K562 (cell line): ENCODE results near the gene EPN2. TPM values are rescaled to one million over a fixed set of nuclear protein-coding genes. Genes with fewer than 3 reads are reported as not detected.

Experiments
- ATAC-seq: fragments of 200-7000 bp; cut with Tn5 transposase; 3 replicates; pipeline ENCODE4 v1.9.1; 2020; ENCODE audit warnings: moderate library complexity
- BruUV-seq: library from RNA; stranded (reverse); fragments of 400-500 nt; replicated peaks from 2 replicates; lab custom pipeline; 2021; lab: Mats Ljungman, UMichigan
- CTCF ChIA-PET: fragments of 300-600 bp; formaldehyde crosslinking; extraction: SDS; loops from one replicate; lab custom pipeline; 2021; ENCODE audit warnings: low intra/inter-chr PET ratio; lab: Yijun Ruan, JAX
- POLR2A ChIA-PET: fragments of 300-600, 350-650 bp; sonication (Branson Sonifier 250); formaldehyde crosslinking; extraction: SDS; loops from one replicate; lab custom pipeline; 2021; ENCODE audit warnings: antibody characterized with exemption, inconsistent platforms; lab: Yijun Ruan, JAX
- DNase-seq, 4 experiments: peaks; one replicate each; pipeline versions ENCODE4 v3.0.0 to v3.0.0-alpha.2; 2011 to 2018; ENCODE audit warnings: low spot score in 3 of 4, mixed read lengths in 3 of 4; ENCODE audit errors: extremely low read depth in 1 of 4
- FAIRE-seq: peaks from 2 replicates; lab custom pipeline; 2011; peaks lifted over from hg19 to GRCh38; lab: Jason Lieb, UNC
- H2AFZ ChIP-seq: 2 replicates; pipeline ENCODE4 v1.6.0; 2011; ENCODE audit warnings: low read depth, low read length, control low read depth, inconsistent platforms
- H3K27ac ChIP-seq: fragments of 200-600 bp; 3 replicates; pipeline ENCODE4 v1.8.0; 2011; ENCODE audit warnings: low read depth, mild to moderate bottlenecking, control low read depth, inconsistent platforms, low read length, moderate library complexity, mixed read lengths; ENCODE audit errors: extremely low read depth
- H3K27me3 ChIP-seq, 2 experiments: fragments of 300-600 bp in 1 of 2; 2 replicates in 1 of 2; 3 replicates in 1 of 2; pipeline versions ENCODE4 v1.6.0 to v1.8.0; 2011; ENCODE audit warnings: inconsistent platforms in 2 of 2, low read length in 2 of 2, mild to moderate bottlenecking in 1 of 2, mixed read lengths in 1 of 2, moderate library complexity in 1 of 2; ENCODE audit not compliant: control insufficient read depth in 2 of 2, insufficient read depth in 2 of 2
- H3K36me3 ChIP-seq: fragments of 300-600 bp; 3 replicates; pipeline ENCODE4 v1.8.0; 2011; ENCODE audit warnings: mild to moderate bottlenecking, low read length, inconsistent platforms; ENCODE audit not compliant: control insufficient read depth, insufficient read depth
- H3K4me1 ChIP-seq, 2 experiments: fragments of 200-600 bp in 1 of 2; replicated peaks in 1 of 2; 2 replicates in 1 of 2; 3 replicates in 1 of 2; pipeline versions ENCODE4 v1.5.1 to v1.8.0; 2011; ENCODE audit warnings: inconsistent platforms in 2 of 2, low read length in 2 of 2, mild to moderate bottlenecking in 1 of 2, mixed read lengths in 1 of 2, moderate library complexity in 1 of 2; ENCODE audit not compliant: control insufficient read depth in 2 of 2, insufficient read depth in 2 of 2
- H3K4me2 ChIP-seq: 2 replicates; pipeline ENCODE4 v1.6.1; 2011; ENCODE audit warnings: low read length, control low read depth, inconsistent platforms, mixed read lengths; ENCODE audit not compliant: insufficient read depth
- H3K4me3 ChIP-seq: fragments of 200-600 bp; sonication (generic), shearing (Covaris generic); 2 replicates; pipeline ENCODE4 v1.5.1; 2016; ENCODE audit warnings: control low read depth, inconsistent platforms
- H3K79me2 ChIP-seq: fragments of 200-600 bp; 3 replicates; pipeline ENCODE4 v1.8.0; 2011; ENCODE audit warnings: low read length, inconsistent platforms; ENCODE audit not compliant: control insufficient read depth, insufficient read depth
- H3K9ac ChIP-seq, 2 experiments: 2 replicates each; pipeline versions ENCODE4 v1.6.0 to v1.6.1; 2011; ENCODE audit warnings: low read depth in 2 of 2, low read length in 2 of 2, control low read depth in 1 of 2, inconsistent platforms in 1 of 2, mild to moderate bottlenecking in 1 of 2, mixed read lengths in 1 of 2; ENCODE audit not compliant: insufficient read depth in 1 of 2
- H3K9me1 ChIP-seq: one replicate; pipeline ENCODE4 v1.6.0; 2011; ENCODE audit warnings: inconsistent platforms, mild to moderate bottlenecking, low read length, moderate library complexity; ENCODE audit not compliant: control insufficient read depth, insufficient read depth
- H3K9me3 ChIP-seq: replicated peaks from 2 replicates; pipeline ENCODE4 v1.5.1; 2011; ENCODE audit warnings: low read depth, low read length, inconsistent platforms; ENCODE audit not compliant: control insufficient read depth, insufficient read depth
- H4K20me1 ChIP-seq: replicated peaks from 2 replicates; pipeline ENCODE4 v1.6.1; 2011; ENCODE audit warnings: low read length, inconsistent platforms, mixed read lengths; ENCODE audit not compliant: control insufficient read depth, insufficient read depth
- ATF3 ChIP-seq, 2 experiments: fragments of 450-650 bp in 1 of 2; sonication (generic) in 1 of 2; formaldehyde crosslinking in 1 of 2; IDR thresholded peaks in 1 of 2; conservative IDR thresholded peaks in 1 of 2; 2 replicates each; pipeline versions ENCODE4 v1.6.1 to v1.8.1; 2016 to 2023; ENCODE audit warnings: mild to moderate bottlenecking in 2 of 2, moderate library complexity in 2 of 2, inconsistent platforms in 1 of 2, missing genetic modification reagents in 1 of 2
- CSDE1 ChIP-seq, 2 experiments: fragments of 450-650 bp; IDR thresholded peaks; 2 replicates each; pipeline ENCODE4 v1.6.1; 2016; ENCODE audit warnings: mild to moderate bottlenecking in 1 of 2
- FOSL1 ChIP-seq: fragments of 200-800 bp; sonication (Bioruptor generic); conservative IDR thresholded peaks from 2 replicates; pipeline ENCODE4 v1.6.1; 2016; ENCODE audit warnings: missing genetic modification characterization, missing compliant biosample characterization
- FOXJ2 ChIP-seq: fragments of 200-800 bp; sonication (Bioruptor generic); IDR thresholded peaks from 2 replicates; pipeline ENCODE4 v1.6.1; 2016; ENCODE audit warnings: missing genetic modification characterization, missing compliant biosample characterization
- MNT ChIP-seq, 2 experiments: fragments of 450-650 bp; conservative IDR thresholded peaks; 2 replicates each; pipeline ENCODE4 v1.6.1; 2017; ENCODE audit warnings: mild to moderate bottlenecking in 2 of 2, moderate library complexity in 2 of 2
- MTA3 ChIP-seq: fragments of 450-650 bp; formaldehyde crosslinking; IDR thresholded peaks from 2 replicates; pipeline ENCODE4 v1.6.1; 2017; ENCODE audit warnings: mild to moderate bottlenecking, borderline replicate concordance
- NFXL1 ChIP-seq: fragments of 450-650 bp; formaldehyde crosslinking; IDR thresholded peaks from 2 replicates; pipeline ENCODE4 v1.4.0; 2021; ENCODE audit warnings: mild to moderate bottlenecking
- PHF8 ChIP-seq: fragments of 200-600 bp; sonication (generic); IDR thresholded peaks from 2 replicates; pipeline ENCODE4 v1.6.1; 2012; ENCODE audit warnings: mixed run types, mild to moderate bottlenecking, inconsistent platforms, low read length, moderate library complexity, borderline replicate concordance
- RB1 ChIP-seq: fragments of 450-650 bp; IDR thresholded peaks from 2 replicates; pipeline ENCODE4 v1.6.1; 2017; ENCODE audit warnings: low read depth, mild to moderate bottlenecking
- RFX1 ChIP-seq: fragments of 450-650 bp; IDR thresholded peaks from 2 replicates; pipeline ENCODE4 v1.6.1; 2016; ENCODE audit warnings: mild to moderate bottlenecking, moderate library complexity
- STAG1 ChIP-seq: sonication (generic); formaldehyde crosslinking; IDR thresholded peaks from 2 replicates; pipeline ENCODE4 v1.5.0; 2020; ENCODE audit warnings: missing genetic modification reagents, borderline replicate concordance
- TAF1 ChIP-seq: IDR thresholded peaks from 2 replicates; pipeline ENCODE4 v1.6.1; 2011; ENCODE audit warnings: mild to moderate bottlenecking, low read length, moderate library complexity; ENCODE audit not compliant: insufficient read depth, control insufficient read depth, severe bottlenecking; ENCODE audit errors: extremely low read depth
- ZBTB7A ChIP-seq: IDR thresholded peaks from 2 replicates; pipeline ENCODE4 v1.6.1; 2011; ENCODE audit warnings: low read depth, mild to moderate bottlenecking, low read length, moderate library complexity, borderline replicate concordance; ENCODE audit not compliant: control insufficient read depth
- WGBS: fragments of 100-300 bp; shearing (Covaris generic); methylation state at CpG from one replicate; pipeline ENCODE4 v1.1.6; 2016; ENCODE audit warnings: low coverage, mixed read lengths; ENCODE audit not compliant: insufficient coverage; ENCODE audit errors: missing lambda C conversion rate; 5-methylcytosine and 5-hydroxymethylcytosine counted together
- in situ Hi-C: fragments of 300-500 bp; cut with MboI; formaldehyde crosslinking; loops from 4 replicates; pipeline ENCODE4 v1.15.0; 2018; ENCODE audit warnings: inconsistent platforms, mixed read lengths
- intact Hi-C: fragments of 100-400 bp; cut with micrococcal nuclease; formaldehyde crosslinking; loops from 2 replicates; pipeline ENCODE4 v1.14.2; 2022
- polyA plus RNA-seq, 8 experiments: library from polyadenylated mRNA; depleted of rRNA in 4 of 8; stranded (reverse) in 5 of 8; unstranded in 3 of 8; fragments of >200 nt; fragmentation: Nextera tagmentation in 2 of 8; fragmentation: Illumina TruSeq in 1 of 8; extraction: Ambion mirVana in 2 of 8; extraction: Trizol in 1 of 8; gene quantifications; 2 replicates each; pipeline versions ENCODE4 v1.2.1 to v1.2.3, GENCODE V29; 2011 to 2014; ENCODE audit warnings: inconsistent platforms in 1 of 8, missing spikeins in 1 of 8
- total RNA-seq, 7 experiments: library from RNA; depleted of rRNA in 6 of 7; stranded (reverse); fragments of >200 nt in 6 of 7; fragmentation: Illumina TruSeq in 2 of 7; extraction: Trizol in 2 of 7; gene quantifications; 2 replicates each; pipeline versions ENCODE4 v1.2.1 to v1.2.3, GENCODE V29; 2011 to 2021; ENCODE audit warnings: low replicate concordance in 1 of 7

The EPN2 gene
- total and polyA plus RNA-seq, 9 of the 15 experiments (the other 6 are each of a cell fraction or from before 2014, with no cell fraction given) = 1.0 to 12.9 (median 8.9) TPM

GRCh38 chr17:19362277-19363113, 125.3 kb downstream of the EPN2 start, which contains the start of gene B9D1:
TSS of gene B9D1 (minus strand) at chr17:19362723. CDS start at chr17:19362569, 154 bp downstream.
- in situ Hi-C loops (loop anchor here (5.0 to 10.0 kb wide), 2 partner anchors 85 to 402 kb away; no protein-coding TSS in a partner anchor), intact Hi-C loops (loop anchor here (1.0 kb wide), 1 partner anchor 85 kb away; no protein-coding TSS in a partner anchor)
- WGBS = 0% methylated on average over 28 of the region's 83 CpGs
- Histone ChIP-seq H3K4me1 (peaks cover 6 to 24% of the 10 kb centered on the region in 2 experiments; a peak in 4 of 5 replicates), H3K9me1 (no peaks in the 10 kb centered on the region), H2AFZ (peak within 1 kb of the TSS; percentile 98), H3K4me2 (peak within 1 kb of the TSS; percentile 91), H3K27ac (peak within 1 kb of the TSS; percentile 75), H3K27me3 (no peaks in the 10 kb centered on the region), H4K20me1 (no peaks in the 10 kb centered on the region), H3K9ac (peak within 1 kb of the TSS; percentile 80 to 91), H3K36me3 (no peaks in the 10 kb centered on the region), H3K4me3 (peak within 1 kb of the TSS; percentile 76), H3K79me2 (peaks cover 9% of the 10 kb centered on the region; the same call in 2 of the 3 replicates), H3K9me3 (no peaks in the 10 kb centered on the region)
- no TSS peak for BruUV-seq
- ATAC-seq (peak; percentile 94), DNase-seq (peak; percentile 91 to 94 (median 94)), FAIRE-seq (peak; percentile 90)
- ChIA-PET POLR2A (interaction anchor here (1.1 to 2.1 kb wide), 2 partner anchors 15 to 114 kb away, joined by 6 to 11 read pairs; partner anchors contain the start of gene MAPK7), CTCF (interaction anchor here (2.5 kb wide), 1 partner anchor 85 kb away, joined by 14 read pairs; no protein-coding TSS in a partner anchor)
- TF ChIP-seq RB1 (peak; percentile 46; the same call in 1 of the 2 replicates), MNT (conservative IDR thresholded peaks at IDR 0.05) (peak; percentile 86 to 90), TAF1 (peak; percentile 32), CSDE1 (IDR thresholded peaks at IDR 0.05) (peak in 1 of 2 experiments; percentile 91; a peak in 2 of 4 replicates), NFXL1 (CRISPR knock-in tag) (no peak), FOXJ2 (tag) (peak; percentile 62; the same call in 1 of the 2 replicates), MTA3 (peak; percentile 93; the same call in 1 of the 2 replicates), RFX1 (peak; percentile 98), PHF8 (peak; percentile 54; the same call in 1 of the 2 replicates), FOSL1 (tag) (peak; percentile 46; the same call in 1 of the 2 replicates), ATF3 (IDR thresholded peaks at IDR 0.05) (peak; percentile 47), ATF3 (CRISPR knock-in tag; conservative IDR thresholded peaks at IDR 0.05) (no peak), STAG1 (CRISPR knock-in tag) (peak; percentile 77; the same call in 1 of the 2 replicates), ZBTB7A (peak; percentile 40; the same call in 1 of the 2 replicates)
